MM.1S (cell line): Measurements from ENCODE around the gene SPTBN1.

ENCODE experiments used
- DNase-seq: peaks from one replicate; pipeline ENCODE4 v3.0.0-alpha.2; 2015
- H2AFZ ChIP-seq: fragments of 300-600 bp; sonication (generic); 2 replicates; pipeline ENCODE4 v1.6.0; 2016; ENCODE audit warnings: antibody characterized with exemption, low read length
- H3F3A ChIP-seq: fragments of 300-600 bp; sonication (generic); 2 replicates; pipeline ENCODE4 v1.6.1; 2016; ENCODE audit warnings: mild to moderate bottlenecking, antibody characterized with exemption, low read length, moderate library complexity, mixed read lengths; ENCODE audit not compliant: insufficient read depth
- H3K27ac ChIP-seq: fragments of 300-600 bp; sonication (generic); 2 replicates; pipeline ENCODE4 v1.5.1; 2016; ENCODE audit warnings: mild to moderate bottlenecking, low read length
- H3K27me3 ChIP-seq: fragments of 300-600 bp; sonication (generic); replicated peaks from 2 replicates; pipeline ENCODE4 v1.6.0; 2016; ENCODE audit warnings: low read length; ENCODE audit not compliant: insufficient read depth
- H3K36me3 ChIP-seq: fragments of 300-600 bp; sonication (generic); replicated peaks from 2 replicates; pipeline ENCODE4 v1.6.1; 2016; ENCODE audit warnings: mild to moderate bottlenecking, low read length, mixed read lengths; ENCODE audit not compliant: insufficient read depth
- H3K4me1 ChIP-seq: fragments of 300-600 bp; sonication (generic); 2 replicates; pipeline ENCODE4 v1.6.1; 2016; ENCODE audit warnings: low read length, mixed read lengths
- H3K4me2 ChIP-seq: fragments of 300-600 bp; sonication (generic); 2 replicates; pipeline ENCODE4 v1.6.0; 2016; ENCODE audit warnings: low read depth, low read length
- H3K4me3 ChIP-seq: fragments of 300-600 bp; sonication (generic); 2 replicates; pipeline ENCODE4 v1.5.1; 2016; ENCODE audit warnings: low read length, mixed read lengths
- H3K79me2 ChIP-seq: fragments of 300-600 bp; sonication (generic); 2 replicates; pipeline ENCODE4 v1.6.1; 2016; ENCODE audit warnings: mixed run types, low read length, mixed read lengths
- H3K9ac ChIP-seq: fragments of 300-600 bp; sonication (generic); 2 replicates; pipeline ENCODE4 v1.6.1; 2016; ENCODE audit warnings: low read length, mixed read lengths
- H3K9me2 ChIP-seq: fragments of 300-600 bp; sonication (generic); replicated peaks from 2 replicates; pipeline ENCODE4 v1.6.1; 2016; ENCODE audit warnings: mild to moderate bottlenecking, low read length, mixed read lengths; ENCODE audit not compliant: insufficient read depth
- H3K9me3 ChIP-seq: fragments of 300-600 bp; sonication (generic); replicated peaks from 2 replicates; pipeline ENCODE4 v1.6.1; 2016; ENCODE audit warnings: mild to moderate bottlenecking, low read length, mixed read lengths; ENCODE audit not compliant: insufficient read depth
- H4K20me1 ChIP-seq: fragments of 300-600 bp; sonication (generic); 2 replicates; pipeline ENCODE4 v1.6.1; 2016; ENCODE audit warnings: mild to moderate bottlenecking, low read length, moderate library complexity, mixed read lengths; ENCODE audit not compliant: insufficient read depth
- CTCF ChIP-seq: fragments of 300-600 bp; sonication (generic); IDR thresholded peaks from 2 replicates; pipeline ENCODE4 v1.5.1; 2016; ENCODE audit warnings: antibody characterized with exemption, low read length, mixed read lengths
- EZH2 ChIP-seq: fragments of 300-600 bp; sonication (generic); optimal IDR thresholded peaks from 2 replicates; pipeline ENCODE3; 2017; ENCODE audit warnings: low read depth, mild to moderate bottlenecking, antibody characterized with exemption, low read length, mixed read lengths
- EZH2phosphoT487 ChIP-seq: fragments of 300-600 bp; sonication (generic); IDR thresholded peaks from 2 replicates; pipeline ENCODE4 v1.6.1; 2018; ENCODE audit warnings: antibody characterized with exemption, low read length

Gene SPTBN1

GRCh38 chr2:54663424-54664030 lies 207.4 kb downstream of the SPTBN1 start:
- H3K4me3 ChIP-seq: no peak overlapping the region
- no peaks in the 10 kb centered on the region for H4K20me1 ChIP-seq
- H2AFZ ChIP-seq: no peak overlapping the region
- no peaks in the 10 kb centered on the region for H3K4me1 ChIP-seq
- no peak overlapping the region for H3K27ac ChIP-seq
- no peak overlapping the region for H3K9ac ChIP-seq
- no peak for DNase-seq
- H3K9me3 ChIP-seq: no peaks in the 10 kb centered on the region
- no peaks in the 10 kb centered on the region for H3K27me3 ChIP-seq
- TF ChIP-seq CTCF (no peak), EZH2phosphoT487 (no peak), EZH2 (no peak)
- 0 out of 2 replicates have a peak, but pooled peaks cover 5% of the 10 kb centered on the region for H3F3A ChIP-seq
- no peak overlapping the region for H3K4me2 ChIP-seq
- H3K9me2 ChIP-seq: no peaks in the 10 kb centered on the region
- no peaks in the 10 kb centered on the region for H3K79me2 ChIP-seq
- H3K36me3 ChIP-seq: peaks cover 40% of the 10 kb centered on the region

GRCh38 chr2:54664238-54664786 lies 208.2 kb downstream of the SPTBN1 start:
- peaks cover 42% of the 10 kb centered on the region for H3K36me3 ChIP-seq
- H2AFZ ChIP-seq: no peak overlapping the region
- H3K79me2 ChIP-seq: no peaks in the 10 kb centered on the region
- no peak for TF ChIP-seq CTCF
- TF ChIP-seq EZH2phosphoT487: no peak
- no peak for TF ChIP-seq EZH2
- H3K4me1 ChIP-seq: no peaks in the 10 kb centered on the region
- no peaks in the 10 kb centered on the region for H3K9me3 ChIP-seq
- no peaks in the 10 kb centered on the region for H3K27me3 ChIP-seq
- H3K9me2 ChIP-seq: no peaks in the 10 kb centered on the region
- no peak overlapping the region for H3K4me2 ChIP-seq
- no peak overlapping the region for H3K27ac ChIP-seq
- no peaks in the 10 kb centered on the region for H4K20me1 ChIP-seq
- H3K9ac ChIP-seq: no peak overlapping the region
- no peak for DNase-seq
- 0 out of 2 replicates have a peak, but pooled peaks cover 5% of the 10 kb centered on the region for H3F3A ChIP-seq
- no peak overlapping the region for H3K4me3 ChIP-seq

- Histone ChIP-seq H3K4me2 (no peak overlapping the region), H3F3A (0 out of 2 replicates have a peak, but pooled peaks cover 5% of the 10 kb centered on the region), H3K9me3 (no peaks in the 10 kb centered on the region), H4K20me1 (no peaks in the 10 kb centered on the region), H3K27me3 (no peaks in the 10 kb centered on the region), H3K4me1 (no peaks in the 10 kb centered on the region), H2AFZ (no peak overlapping the region), H3K36me3 (peaks cover 44% of the 10 kb centered on the region), H3K9ac (no peak overlapping the region), H3K9me2 (no peaks in the 10 kb centered on the region), H3K79me2 (no peaks in the 10 kb centered on the region), H3K4me3 (no peak overlapping the region), H3K27ac (no peak overlapping the region)
- TF ChIP-seq EZH2 (no peak), CTCF (peak; percentile 66), EZH2phosphoT487 (no peak)
- peak; percentile 58 for DNase-seq
Observed at GRCh38 chr2:54665436-54665856, 209.3 kb downstream of the SPTBN1 start.
